ENCODE data around the gene STX16.

Gene STX16

DNA sequence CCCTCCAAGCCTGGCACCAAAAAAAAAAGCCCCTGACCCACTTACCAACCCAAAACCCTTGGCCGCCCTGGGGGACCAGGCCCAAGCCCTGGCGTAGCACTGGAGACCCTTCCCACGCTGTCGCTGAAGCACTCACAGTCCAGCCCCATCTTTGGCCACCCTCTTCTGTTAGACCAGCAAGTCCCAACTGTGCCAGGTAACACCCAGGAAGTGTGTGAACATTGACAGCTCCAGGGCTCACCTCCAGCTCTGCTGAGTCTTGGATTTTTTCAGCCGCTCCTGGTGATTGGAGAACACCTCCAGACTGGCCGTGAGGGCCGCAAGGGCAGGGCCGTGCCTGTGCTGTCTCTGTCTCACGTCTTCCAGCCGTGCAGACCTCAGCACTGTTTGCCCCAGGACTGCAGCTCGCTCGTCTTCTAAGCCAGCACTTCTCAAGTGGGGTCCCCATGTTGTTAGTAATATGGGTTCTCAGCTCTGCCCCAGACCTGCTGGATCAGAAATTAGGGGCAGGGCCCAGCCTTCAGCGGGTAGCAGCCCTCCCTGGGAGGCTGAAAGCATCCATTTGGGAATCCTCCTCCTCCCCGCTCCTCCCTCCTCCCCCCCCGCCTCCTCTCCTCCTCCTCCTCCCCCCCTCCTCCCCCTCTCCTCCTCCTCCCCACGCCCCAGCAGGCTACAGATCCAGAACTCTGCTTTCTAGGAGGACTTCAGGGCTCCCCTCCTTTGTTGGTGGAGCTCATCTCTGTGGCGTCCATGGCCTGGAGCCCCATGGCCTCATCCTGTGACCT is 59.6 kb downstream of the STX16 start:
- TF ChIP-seq, protein P1, sequence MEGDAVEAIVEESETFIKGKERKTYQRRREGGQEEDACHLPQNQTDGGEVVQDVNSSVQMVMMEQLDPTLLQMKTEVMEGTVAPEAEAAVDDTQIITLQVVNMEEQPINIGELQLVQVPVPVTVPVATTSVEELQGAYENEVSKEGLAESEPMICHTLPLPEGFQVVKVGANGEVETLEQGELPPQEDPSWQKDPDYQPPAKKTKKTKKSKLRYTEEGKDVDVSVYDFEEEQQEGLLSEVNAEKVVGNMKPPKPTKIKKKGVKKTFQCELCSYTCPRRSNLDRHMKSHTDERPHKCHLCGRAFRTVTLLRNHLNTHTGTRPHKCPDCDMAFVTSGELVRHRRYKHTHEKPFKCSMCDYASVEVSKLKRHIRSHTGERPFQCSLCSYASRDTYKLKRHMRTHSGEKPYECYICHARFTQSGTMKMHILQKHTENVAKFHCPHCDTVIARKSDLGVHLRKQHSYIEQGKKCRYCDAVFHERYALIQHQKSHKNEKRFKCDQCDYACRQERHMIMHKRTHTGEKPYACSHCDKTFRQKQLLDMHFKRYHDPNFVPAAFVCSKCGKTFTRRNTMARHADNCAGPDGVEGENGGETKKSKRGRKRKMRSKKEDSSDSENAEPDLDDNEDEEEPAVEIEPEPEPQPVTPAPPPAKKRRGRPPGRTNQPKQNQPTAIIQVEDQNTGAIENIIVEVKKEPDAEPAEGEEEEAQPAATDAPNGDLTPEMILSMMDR (conservative IDR thresholded peaks at IDR 0.05; ENCODE audit: low read depth): no peak
- CTCF ChIA-PET: interaction anchor here (0.6 kb wide), 1 partner anchor 154 kb away, joined by 3 read pairs; no protein-coding TSS in a partner anchor
- POLR2A ChIA-PET (ENCODE audit: low non-redundant PET): no interaction called here
- no peak overlapping the region for H3K27ac ChIP-seq
- DNase-seq (ENCODE audit: low spot score): no peak

DNA sequence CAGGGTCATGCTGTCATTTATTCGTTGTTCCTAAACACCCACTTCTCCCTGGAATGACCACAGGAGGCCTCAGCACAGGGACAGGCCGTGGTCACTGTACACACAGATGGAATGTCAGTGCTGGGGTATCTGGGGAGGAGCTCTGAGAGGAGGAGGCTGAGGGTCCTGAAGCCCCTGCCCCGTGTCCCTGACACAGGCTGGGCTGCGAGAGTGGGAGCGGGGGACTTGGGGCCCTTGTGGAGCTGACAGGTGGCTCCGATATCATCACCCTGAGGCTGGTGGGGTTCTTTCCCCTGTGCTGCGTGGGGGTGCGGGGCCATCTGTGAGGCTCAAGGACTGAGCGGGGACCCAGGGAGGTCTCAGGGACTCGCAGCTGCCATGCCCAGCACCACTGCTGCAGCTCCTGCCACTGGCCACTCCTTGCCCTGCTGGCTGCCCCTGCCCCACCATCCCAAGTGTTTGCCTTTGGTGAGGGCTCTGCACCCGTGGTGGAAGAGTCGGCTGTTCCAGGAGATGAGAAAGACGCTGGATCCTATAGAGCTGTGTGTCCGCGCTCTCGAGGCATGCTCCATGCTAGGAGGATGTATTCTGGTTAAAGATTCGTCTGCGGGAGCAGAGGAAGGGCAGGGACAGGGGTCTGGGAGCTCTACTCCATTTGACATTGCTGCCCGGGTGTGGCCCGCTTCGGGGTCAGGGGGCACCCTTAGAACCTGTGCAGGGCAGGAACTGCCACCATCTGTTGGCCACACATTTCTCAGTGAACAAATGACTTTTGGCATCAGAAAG is 60.4 kb downstream of the STX16 start:
- H3K27ac ChIP-seq: no peak overlapping the region
- ChIA-PET CTCF (interaction anchor here (0.6 kb wide), 1 partner anchor 153 kb away, joined by 3 read pairs; no protein-coding TSS in a partner anchor), POLR2A (ENCODE audit: low non-redundant PET) (no interaction called here)
- DNase-seq (ENCODE audit: low spot score): no peak
- TF ChIP-seq, protein P1 (conservative IDR thresholded peaks at IDR 0.05; ENCODE audit: low read depth): no peak

DNA sequence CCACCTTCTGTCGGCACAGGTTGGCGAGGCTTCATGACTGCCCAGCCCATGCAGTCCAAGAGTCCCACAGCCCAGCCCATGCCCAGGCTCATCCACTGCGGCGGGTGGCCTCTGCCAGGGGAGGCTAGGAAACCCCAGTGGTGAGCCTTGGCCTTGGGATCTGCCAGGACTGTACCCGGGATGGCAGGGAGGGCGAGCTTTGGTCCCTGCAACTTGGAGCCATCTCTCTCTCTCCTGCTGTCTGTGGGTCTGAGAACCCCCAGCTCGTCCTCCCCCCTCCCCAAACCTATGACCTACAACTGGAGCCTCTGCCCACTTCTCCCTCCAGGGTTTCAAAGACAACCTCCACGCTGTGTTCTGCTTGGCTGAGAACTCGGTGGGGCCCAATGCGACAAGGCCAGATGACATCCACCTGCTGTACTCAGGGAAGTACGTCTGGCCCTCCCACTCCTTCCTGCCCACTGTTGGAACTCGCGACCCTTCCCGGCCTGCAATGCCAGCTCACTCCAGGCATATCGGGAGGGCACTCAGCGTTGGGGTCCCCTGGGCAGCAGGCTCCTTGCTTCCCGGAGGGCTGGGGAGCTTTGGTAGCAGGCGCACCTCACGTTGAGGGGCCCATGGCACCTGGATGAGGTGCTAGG is 61.2 kb downstream of the STX16 start:
- CTCF ChIA-PET: no interaction called here
- POLR2A ChIA-PET (ENCODE audit: low non-redundant PET): no interaction called here
- no peak for DNase-seq (ENCODE audit: low spot score)
- H3K27ac ChIP-seq: no peak overlapping the region
- TF ChIP-seq, protein P1 (conservative IDR thresholded peaks at IDR 0.05; ENCODE audit: low read depth): no peak

DNA sequence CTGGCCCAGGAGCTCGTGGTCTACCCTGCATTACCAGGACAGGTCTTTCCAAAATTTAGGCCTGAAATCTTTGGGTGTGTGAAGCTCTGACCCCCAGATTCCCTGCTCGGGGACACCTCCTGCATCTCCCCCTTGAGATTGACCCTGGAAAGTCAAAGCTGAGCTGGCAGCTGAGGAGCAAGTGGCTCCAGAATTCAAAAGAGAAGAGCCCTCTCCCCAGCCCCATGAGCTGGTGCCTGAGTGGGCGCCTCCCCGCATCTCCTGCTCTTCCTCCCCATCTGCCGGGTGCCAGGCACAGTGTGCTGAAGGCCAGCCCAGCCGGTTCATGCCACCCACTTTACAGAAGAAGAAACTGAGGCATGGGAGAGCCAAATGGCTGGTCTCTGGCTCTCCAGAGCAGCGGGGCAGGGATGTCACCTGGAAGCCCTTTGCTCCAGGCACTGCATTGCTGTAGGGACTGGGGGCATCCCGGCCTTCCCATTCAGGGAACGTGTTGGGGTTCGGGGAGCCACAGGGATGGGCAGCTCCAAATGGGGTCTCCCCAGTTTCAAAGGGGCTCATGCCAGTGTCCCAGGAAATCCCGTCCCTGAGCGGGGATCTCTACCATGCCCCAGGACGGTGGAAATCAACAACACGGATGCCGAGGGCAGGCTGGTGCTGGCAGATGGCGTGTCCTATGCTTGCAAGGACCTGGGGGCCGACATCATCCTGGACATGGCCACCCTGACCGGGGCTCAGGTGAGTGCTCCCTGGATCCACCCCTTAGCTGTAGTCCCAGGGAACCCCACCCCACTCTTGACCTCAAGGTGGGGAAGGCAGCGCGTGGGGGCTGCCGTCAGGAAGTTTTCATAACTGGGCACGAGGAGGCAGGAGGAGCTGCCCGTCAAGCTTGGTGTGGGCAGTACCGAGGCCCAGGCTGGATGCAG is 62.0 kb downstream of the STX16 start:
- TF ChIP-seq, protein P1 (conservative IDR thresholded peaks at IDR 0.05; ENCODE audit: low read depth): no peak
- POLR2A ChIA-PET (ENCODE audit: low non-redundant PET): no interaction called here
- H3K27ac ChIP-seq: no peak overlapping the region
- no peak for DNase-seq (ENCODE audit: low spot score)
- CTCF ChIA-PET: interaction anchor here (1.1 kb wide), 1 partner anchor 23 kb away, joined by 7 read pairs; no protein-coding TSS in a partner anchor

DNA sequence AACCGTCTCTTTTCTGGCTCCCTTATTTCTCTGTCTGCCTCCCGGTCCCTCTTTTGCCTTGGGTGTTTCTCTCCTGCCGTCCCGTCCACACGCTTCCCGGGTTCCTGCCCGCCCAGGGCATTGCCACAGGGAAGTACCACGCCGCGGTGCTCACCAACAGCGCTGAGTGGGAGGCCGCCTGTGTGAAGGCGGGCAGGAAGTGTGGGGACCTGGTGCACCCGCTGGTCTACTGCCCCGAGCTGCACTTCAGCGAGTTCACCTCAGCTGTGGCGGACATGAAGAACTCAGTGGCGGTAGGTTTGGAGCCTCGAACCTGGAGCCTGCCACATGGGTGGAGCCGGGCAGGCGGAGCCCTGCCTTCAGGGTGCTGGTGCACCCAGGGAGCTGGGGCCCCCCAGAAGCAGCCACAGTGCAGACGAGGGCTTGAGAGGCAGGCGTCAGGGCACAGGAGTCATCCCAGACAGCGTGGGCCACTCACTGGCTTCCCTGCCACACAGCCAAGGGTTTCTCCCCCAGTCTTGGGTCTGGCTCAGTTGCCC is 62.8 kb downstream of the STX16 start:
- ChIA-PET POLR2A (ENCODE audit: low non-redundant PET) (interaction anchor here (0.6 kb wide), 1 partner anchor 31 kb away, joined by 3 read pairs; no protein-coding TSS in a partner anchor), CTCF (interaction anchor here (1.1 kb wide), 1 partner anchor 23 kb away, joined by 7 read pairs; no protein-coding TSS in a partner anchor)
- TF ChIP-seq, protein P1 (conservative IDR thresholded peaks at IDR 0.05; ENCODE audit: low read depth): no peak
- DNase-seq (ENCODE audit: low spot score): no peak
- H3K27ac ChIP-seq: no peak overlapping the region
